OCI-M2 (cell line): ENCODE measurements around the gene KCNMA1.

Source experiments
- DNase-seq: peaks from one replicate; lab custom pipeline; 2025; ENCODE audit not compliant: unreplicated experiment; lab: John Stamatoyannopoulos, UW

The KCNMA1 gene

DNA sequence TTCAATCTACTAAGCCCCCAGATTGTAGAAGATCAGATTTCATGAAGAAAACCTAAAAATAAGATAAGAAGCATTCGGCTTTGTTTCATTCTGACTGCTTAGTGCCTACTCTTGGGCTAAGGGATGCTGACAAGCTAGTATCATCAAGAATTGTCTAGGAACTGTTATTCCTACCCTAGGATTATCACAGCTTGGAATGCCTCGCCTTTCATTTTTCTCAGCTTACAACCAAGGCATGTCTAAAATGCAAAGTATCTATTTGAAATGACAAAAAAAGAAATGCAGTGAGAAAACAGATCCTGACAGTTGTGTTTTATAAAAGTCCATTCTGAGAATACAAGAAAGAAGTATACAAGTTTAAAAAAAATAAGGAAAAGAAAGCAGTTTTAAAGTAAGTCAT is 441.0 kb downstream of the KCNMA1 start:
- DNase-seq, result no peak

- no peak for DNase-seq
Observed at GRCh38 chr10:77195101-77195500, 442.5 kb downstream of the KCNMA1 start.

GRCh38 chr10:77193001-77193400 is 444.6 kb downstream of the KCNMA1 start:
- no peak for DNase-seq

GRCh38 chr10:77192402-77192801 is 445.2 kb downstream of the KCNMA1 start:
- DNase-seq, result no peak

GRCh38 chr10:77191324-77192049 is 446.1 kb downstream of the KCNMA1 start:
- DNase-seq, result no peak

GRCh38 chr10:77190291-77190690 is 447.3 kb downstream of the KCNMA1 start:
- DNase-seq, result no peak

DNA sequence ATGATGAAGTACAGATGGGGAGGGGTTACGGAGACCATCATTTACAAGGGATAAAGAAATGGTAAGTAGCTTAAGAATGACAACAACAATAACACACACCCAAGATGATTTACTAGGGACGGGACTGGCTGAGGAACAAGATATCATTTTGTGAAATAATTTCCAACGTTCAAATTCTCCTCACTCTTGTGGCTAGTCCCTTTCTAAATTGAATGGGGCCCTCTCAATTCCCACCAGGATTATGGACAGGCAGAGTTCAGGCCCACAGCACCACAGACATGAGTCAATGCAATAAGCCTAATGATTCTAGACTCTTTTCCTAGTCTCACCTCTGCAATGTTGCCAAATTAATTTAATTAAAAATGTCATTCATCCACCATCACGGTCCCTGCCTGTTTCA is 448.1 kb downstream of the KCNMA1 start:
- DNase-seq, result no peak

GRCh38 chr10:77189075-77189474 is 448.5 kb downstream of the KCNMA1 start:
- no peak for DNase-seq

GRCh38 chr10:77188521-77188920 is 449.1 kb downstream of the KCNMA1 start:
- DNase-seq, result no peak

DNA sequence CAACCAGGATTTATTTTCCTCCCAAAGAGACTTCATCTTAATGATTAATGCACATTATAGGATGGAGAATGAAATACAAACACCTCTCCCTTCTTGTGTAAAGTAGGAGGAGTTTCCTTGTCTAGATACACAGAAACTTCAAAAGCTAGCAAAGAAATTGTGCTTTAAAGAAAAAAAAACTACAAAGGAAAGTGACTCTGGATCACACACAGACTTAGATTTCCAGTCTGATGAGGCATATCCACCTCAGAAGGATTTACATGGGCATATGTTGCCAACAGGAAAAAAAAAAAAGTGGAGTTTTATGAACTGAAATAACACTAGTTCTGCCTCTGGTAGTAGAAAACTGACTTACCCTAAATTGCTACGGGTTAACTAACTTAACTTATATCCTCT is 449.6 kb downstream of the KCNMA1 start:
- DNase-seq, result no peak

- DNase-seq, result no peak
Observed at GRCh38 chr10:77187376-77187999, 450.1 kb downstream of the KCNMA1 start.

DNA sequence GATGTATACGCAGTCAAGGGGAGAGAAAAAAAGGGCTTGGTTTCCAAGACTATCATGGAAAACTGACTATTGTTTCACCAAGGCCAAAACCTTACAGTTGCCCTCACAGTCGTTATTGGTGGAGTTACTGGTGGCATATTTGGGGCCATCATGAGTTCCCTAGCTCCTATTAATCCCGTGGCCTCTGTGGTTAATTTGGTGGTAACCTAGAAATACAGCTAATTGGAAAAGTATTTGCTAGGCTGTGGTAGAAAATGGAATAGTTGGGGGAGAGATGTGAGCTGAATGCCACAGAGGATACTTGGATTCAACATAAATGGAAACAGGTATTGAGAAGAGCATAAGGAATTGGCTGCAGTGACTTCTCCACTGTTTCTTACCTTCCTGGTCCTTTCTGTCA is 450.7 kb downstream of the KCNMA1 start:
- DNase-seq, result no peak

- no peak for DNase-seq
Observed at GRCh38 chr10:77185696-77186095, 451.9 kb downstream of the KCNMA1 start.

- DNase-seq, result no peak
Observed at GRCh38 chr10:77182803-77183202, 454.8 kb downstream of the KCNMA1 start.

- no peak for DNase-seq
Observed at GRCh38 chr10:77180794-77181193, 456.8 kb downstream of the KCNMA1 start.

DNA sequence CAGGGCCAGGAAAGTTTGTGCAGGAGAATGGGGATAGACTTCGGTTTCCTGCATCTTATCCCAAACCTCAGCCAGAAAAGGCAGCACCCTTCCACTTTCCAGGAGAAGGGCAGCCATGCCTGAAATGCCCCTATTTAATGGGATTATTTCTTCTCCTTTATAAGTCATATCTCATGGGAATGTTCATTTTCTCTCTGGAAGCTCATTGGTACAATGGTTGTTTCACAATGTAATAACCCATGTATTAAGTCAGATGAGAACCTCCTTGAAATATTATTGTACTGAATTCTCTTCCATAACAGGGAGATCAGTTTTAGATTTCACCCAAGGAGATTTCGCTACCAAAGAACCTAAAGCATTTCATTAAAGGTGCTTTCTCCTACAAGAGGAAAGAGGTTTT is 457.5 kb downstream of the KCNMA1 start:
- no peak for DNase-seq

DNA sequence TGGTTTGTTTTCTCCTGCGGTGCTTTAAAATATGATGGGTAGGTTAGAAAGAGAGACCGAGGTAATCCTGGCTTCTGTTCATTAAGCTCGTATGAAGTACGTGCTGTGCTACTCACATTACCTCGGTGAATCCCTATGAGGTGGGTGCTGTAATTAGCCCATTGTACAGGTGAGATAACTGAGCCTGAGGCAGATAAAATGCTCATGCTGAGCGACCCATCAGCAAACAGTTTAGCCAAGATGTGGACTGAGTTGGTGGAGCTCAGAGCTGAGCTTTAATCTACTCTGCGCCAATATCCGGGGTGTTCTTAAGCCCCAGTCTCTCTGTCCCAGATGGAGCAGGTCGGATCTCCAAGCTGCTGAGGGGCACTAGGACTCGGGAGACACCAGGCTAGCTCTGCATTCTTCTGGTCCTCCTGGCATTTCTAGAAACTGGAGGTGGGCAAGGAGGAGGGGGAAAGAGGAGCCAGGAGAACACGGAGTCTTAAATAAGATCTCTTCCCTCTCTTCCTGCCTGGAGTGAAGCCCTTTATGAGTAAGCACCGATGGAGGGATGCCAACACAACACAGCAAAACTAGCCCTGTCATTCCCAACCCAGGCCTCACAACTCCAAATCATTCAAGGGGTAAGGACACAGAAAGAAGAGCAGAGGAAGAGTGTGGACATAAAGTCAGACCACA is 458.5 kb downstream of the KCNMA1 start:
- DNase-seq, result no peak

DNA sequence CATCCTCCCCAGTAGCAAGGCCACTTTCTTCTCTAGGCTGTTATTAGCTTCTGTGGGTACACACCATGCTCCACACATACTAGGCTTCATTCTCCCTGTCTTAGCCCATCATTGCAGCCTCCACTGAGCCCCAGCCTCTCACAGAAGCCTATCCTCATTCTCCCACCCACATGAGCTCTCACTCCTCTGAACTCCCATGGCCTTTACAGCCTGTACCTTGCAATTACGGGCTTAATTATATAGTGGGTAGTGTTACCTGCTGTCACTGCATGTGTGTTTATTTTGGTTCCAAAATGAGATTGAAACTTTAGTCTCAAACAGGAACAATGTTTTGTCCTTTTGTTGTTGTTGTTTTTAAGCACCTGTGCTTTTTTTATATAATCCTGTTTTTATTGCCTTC is 460.0 kb downstream of the KCNMA1 start:
- no peak for DNase-seq

- no peak for DNase-seq
Observed at GRCh38 chr10:77177161-77177560, 460.4 kb downstream of the KCNMA1 start.

GRCh38 chr10:77176232-77176631 is 461.4 kb downstream of the KCNMA1 start:
- DNase-seq, result no peak

GRCh38 chr10:77175631-77176222 is 461.9 kb downstream of the KCNMA1 start:
- no peak for DNase-seq
